HCT116 (cell line): Measurements from ENCODE around the gene IFITM2. TPM values are rescaled to one million over a fixed set of nuclear protein-coding genes. Genes with fewer than 3 reads are reported as not detected.

Experiments
- ATAC-seq: fragments of 200-7000 bp; cut with Tn5 transposase; 2 replicates; pipeline ENCODE4 v1.9.1; 2020; ENCODE audit warnings: mild to moderate bottlenecking, moderate library complexity
- BruUV-seq: library from RNA; stranded (reverse); fragments of 400-500 nt; replicated peaks from 2 replicates; lab custom pipeline; 2021; lab: Mats Ljungman, UMichigan
- CTCF ChIA-PET: fragments of 300-600 bp; sonication (Branson Sonifier 250); formaldehyde crosslinking; loops from one replicate; lab custom pipeline; 2021; ENCODE audit warnings: antibody characterized with exemption; lab: Charles Lee
- POLR2A ChIA-PET: fragments of 300-600, 350-600 bp; sonication (Branson Sonifier 250); formaldehyde crosslinking; loops from one replicate; lab custom pipeline; 2021; ENCODE audit warnings: antibody characterized with exemption; lab: Charles Lee
- RAD21 ChIA-PET, 2 experiments: fragments of 300-600 bp; sonication (Branson Sonifier 250); formaldehyde crosslinking; loops; one replicate each; lab custom pipeline; 2023; ENCODE audit warnings: low total read pairs in 2 of 2; ENCODE audit not compliant: uncharacterized antibody in 2 of 2, unreplicated experiment in 2 of 2, low non-redundant PET in 1 of 2; lab: Charles Lee
- DNase-seq: peaks from one replicate; pipeline ENCODE4 v3.0.0-alpha.2; 2010; ENCODE audit warnings: low read depth, low spot score
- H2AFZ ChIP-seq: fragments of 200-600 bp; shearing (Covaris generic), sonication (generic); 2 replicates; pipeline ENCODE4 v1.6.1; 2017; ENCODE audit warnings: low read depth, mixed run types, mixed read lengths, antibody characterized with exemption, low read length; ENCODE audit not compliant: poor library complexity, severe bottlenecking
- H3K27ac ChIP-seq: 2 replicates; pipeline ENCODE4 v1.5.1; 2012; ENCODE audit warnings: low read depth, low read length
- H3K27me3 ChIP-seq: fragments of 200-600 bp; sonication (generic); 2 replicates; pipeline ENCODE4 v1.6.1; 2016; ENCODE audit warnings: mixed run types, low read length, mixed read lengths; ENCODE audit not compliant: insufficient read depth
- H3K36me3 ChIP-seq, 2 experiments: fragments of 200-500 bp in 1 of 2; fragments of 200-600 bp in 1 of 2; sonication (Bioruptor generic) in 1 of 2; sonication (generic) in 1 of 2; 2 replicates each; pipeline versions ENCODE4 v1.5.1 to v1.6.1; 2014 to 2016; ENCODE audit warnings: low read length in 2 of 2, inconsistent platforms in 1 of 2, mixed read lengths in 1 of 2, mixed run types in 1 of 2; ENCODE audit not compliant: insufficient read depth in 2 of 2, control insufficient read depth in 1 of 2
- H3K4me1 ChIP-seq, 2 experiments: fragments of 200-600 bp in 1 of 2; sonication (generic) in 1 of 2; 2 replicates each; pipeline versions ENCODE4 v1.5.1 to v1.6.1; 2012 to 2017; ENCODE audit warnings: low read length in 2 of 2, inconsistent platforms in 1 of 2, mild to moderate bottlenecking in 1 of 2, mixed read lengths in 1 of 2, mixed run types in 1 of 2, moderate library complexity in 1 of 2; ENCODE audit not compliant: insufficient read depth in 2 of 2, control insufficient read depth in 1 of 2
- H3K4me2 ChIP-seq: fragments of 200-600 bp; sonication (generic); 2 replicates; pipeline ENCODE4 v1.6.1; 2017; ENCODE audit warnings: mixed run types, low read length, mixed read lengths
- H3K4me3 ChIP-seq, 2 experiments: fragments of 200-600 bp in 1 of 2; sonication (generic) in 1 of 2; replicated peaks in 1 of 2; 2 replicates each; pipeline ENCODE4 v1.5.1; 2011 to 2016; ENCODE audit warnings: low read length in 2 of 2, control low read depth in 1 of 2, low read depth in 1 of 2, mild to moderate bottlenecking in 1 of 2, mixed read lengths in 1 of 2, mixed run types in 1 of 2
- H3K79me2 ChIP-seq: fragments of 200-600 bp; sonication (generic); 2 replicates; pipeline ENCODE4 v1.6.1; 2017; ENCODE audit warnings: mild to moderate bottlenecking, mixed run types, low read length, moderate library complexity, mixed read lengths; ENCODE audit not compliant: insufficient read depth
- H3K9ac ChIP-seq: fragments of 200-600 bp; sonication (generic); 2 replicates; pipeline ENCODE4 v1.6.1; 2016; ENCODE audit warnings: low read length, mixed read lengths
- H3K9me2 ChIP-seq: fragments of 200-600 bp; sonication (generic), shearing (Covaris generic); 2 replicates; pipeline ENCODE4 v1.6.1; 2017; ENCODE audit warnings: mixed run types, mild to moderate bottlenecking, moderate library complexity; ENCODE audit not compliant: insufficient read depth
- H3K9me3 ChIP-seq, 2 experiments: fragments of 200-500 bp in 1 of 2; fragments of 200-600 bp in 1 of 2; sonication (Bioruptor generic) in 1 of 2; sonication (generic) in 1 of 2; 2 replicates each; pipeline ENCODE4 v1.6.1; 2014 to 2017; ENCODE audit warnings: low read length in 2 of 2, mixed read lengths in 2 of 2, inconsistent platforms in 1 of 2, low read depth in 1 of 2, mild to moderate bottlenecking in 1 of 2, mixed run types in 1 of 2, moderate library complexity in 1 of 2; ENCODE audit not compliant: control insufficient read depth in 1 of 2, insufficient read depth in 1 of 2
- H4K20me1 ChIP-seq: fragments of 200-600 bp; sonication (generic), shearing (Covaris generic); 2 replicates; pipeline ENCODE4 v1.6.1; 2017; ENCODE audit warnings: mixed run types, mild to moderate bottlenecking, moderate library complexity; ENCODE audit not compliant: insufficient read depth
- CEBPB ChIP-seq: IDR thresholded peaks from 2 replicates; pipeline ENCODE4 v1.6.1; 2012; ENCODE audit warnings: low read depth
- EZH2 ChIP-seq: fragments of 200-600 bp; sonication (generic); IDR thresholded peaks from 2 replicates; pipeline ENCODE4 v1.6.1; 2017; ENCODE audit warnings: antibody characterized with exemption, mixed run types
- EZH2phosphoT487 ChIP-seq: fragments of 200-600 bp; IDR thresholded peaks from 2 replicates; pipeline ENCODE4 v1.6.1; 2018; ENCODE audit warnings: antibody characterized with exemption, borderline replicate concordance
- FOSL1 ChIP-seq: IDR thresholded peaks from 2 replicates; pipeline ENCODE4 v1.6.1; 2012; ENCODE audit warnings: low read depth
- MAX ChIP-seq: IDR thresholded peaks from 2 replicates; pipeline ENCODE4 v1.6.1; 2012
- POLR2AphosphoS5 ChIP-seq: IDR thresholded peaks from 2 replicates; pipeline ENCODE4 v1.6.1; 2011; ENCODE audit warnings: mild to moderate bottlenecking, low read depth, low read length, moderate library complexity
- RAD21 ChIP-seq: IDR thresholded peaks from 2 replicates; pipeline ENCODE4 v1.6.1; 2012; ENCODE audit warnings: low read depth, mild to moderate bottlenecking
- REST ChIP-seq: IDR thresholded peaks from 2 replicates; pipeline ENCODE4 v1.6.1; 2012; ENCODE audit warnings: low read depth
- SIN3A ChIP-seq: IDR thresholded peaks from 2 replicates; pipeline ENCODE4 v1.6.1; 2012; ENCODE audit warnings: low read depth
- SP1 ChIP-seq: IDR thresholded peaks from 2 replicates; pipeline ENCODE4 v1.6.1; 2012; ENCODE audit warnings: low read depth
- TCF7L2 ChIP-seq: IDR thresholded peaks from 2 replicates; pipeline ENCODE4 v1.7.0; 2011; ENCODE audit warnings: borderline replicate concordance, inconsistent platforms; ENCODE audit not compliant: insufficient read depth, insufficient read length; ENCODE audit errors: extremely low read depth
- YY1 ChIP-seq: IDR thresholded peaks from 2 replicates; pipeline ENCODE4 v1.6.1; 2011; ENCODE audit warnings: low read length, low read depth, moderate library complexity, mild to moderate bottlenecking; ENCODE audit not compliant: insufficient replicate concordance; ENCODE audit errors: extremely low read depth
- ZNF274 ChIP-seq: fragments of 200-500 bp; sonication (Bioruptor generic); IDR thresholded peaks from 2 replicates; pipeline ENCODE4 v1.6.1; 2014; ENCODE audit warnings: mild to moderate bottlenecking, low read depth, low read length, inconsistent platforms
- intact Hi-C: fragments of 100-400 bp; cut with micrococcal nuclease; formaldehyde crosslinking; loops from 2 replicates; pipeline ENCODE4 v1.10.0; 2022
- total RNA-seq: library from RNA; stranded (reverse); gene quantifications from one replicate; pipeline ENCODE4 v1.2.1, GENCODE V29; 2021; ENCODE audit not compliant: unreplicated experiment
- TF ChIP-seq, protein P1 (sequence below), 3 experiments: fragments of 200-600 bp in 1 of 3; sonication (generic) in 1 of 3; IDR thresholded peaks in 2 of 3; conservative IDR thresholded peaks in 1 of 3; 2 replicates each; pipeline ENCODE4 v1.5.1; 2012 to 2017; ENCODE audit warnings: low read depth in 2 of 3, low read length in 2 of 3, antibody characterized with exemption in 1 of 3, borderline replicate concordance in 1 of 3, control low read depth in 1 of 3, mild to moderate bottlenecking in 1 of 3, mixed read lengths in 1 of 3, mixed run types in 1 of 3, moderate library complexity in 1 of 3; ENCODE audit not compliant: insufficient read depth in 1 of 3

IFITM2 gene
- total RNA-seq, 1 experiment from 2014 or later: 106 TPM

DNA sequence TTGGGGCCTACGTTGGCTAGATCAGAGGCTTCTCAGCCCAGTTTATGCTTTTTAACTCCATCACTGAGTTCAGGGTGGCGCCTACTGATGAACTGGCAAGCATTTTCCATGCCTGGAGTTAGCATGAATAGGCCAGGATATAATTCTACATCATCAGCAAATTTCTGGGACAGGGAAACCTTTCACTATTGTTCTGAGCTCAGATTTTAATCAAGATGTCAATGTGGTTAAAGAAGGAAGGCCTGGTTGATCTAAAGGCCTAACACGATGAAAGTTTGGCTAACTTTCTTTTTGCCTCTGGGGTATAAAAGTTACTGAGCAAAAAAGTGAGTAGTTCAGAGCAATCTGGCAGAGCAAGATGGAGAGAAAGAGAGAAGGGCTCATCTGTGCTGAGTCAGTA is 34.7 kb downstream of the IFITM2 start:
- H3K9me3 ChIP-seq: no peaks in the 10 kb centered on the region
- CTCF ChIA-PET: interaction anchor here (1.0 kb wide), 1 partner anchor 13 kb away, joined by 3 read pairs; no protein-coding TSS in a partner anchor
- no peaks in the 10 kb centered on the region for H3K9me2 ChIP-seq
- no peaks in the 10 kb centered on the region for H3K36me3 ChIP-seq
- RAD21 ChIA-PET: no interaction called here
- H3K27ac ChIP-seq: no peak overlapping the region
- H3K4me3 ChIP-seq: no peak overlapping the region
- no peaks in the 10 kb centered on the region for H3K27me3 ChIP-seq
- no peaks in the 10 kb centered on the region for H4K20me1 ChIP-seq
- BruUV-seq: no TSS peak
- H3K79me2 ChIP-seq: no peaks in the 10 kb centered on the region
- no peak overlapping the region for H3K9ac ChIP-seq
- TF ChIP-seq EZH2phosphoT487: no peak
- TF ChIP-seq FOSL1: no peak
- no peak for TF ChIP-seq POLR2AphosphoS5
- no peak for TF ChIP-seq MAX
- POLR2A ChIA-PET: no interaction called here
- intact Hi-C loops: no loop called here
- no peak for DNase-seq
- H3K4me1 ChIP-seq: no peaks in the 10 kb centered on the region
- ATAC-seq: no peak
- H3K4me2 ChIP-seq: no peak overlapping the region
- no peak overlapping the region for H2AFZ ChIP-seq

GRCh38 chr11:344836-345578 is 37.4 kb downstream of the IFITM2 start:
- H3K27me3 ChIP-seq: no peaks in the 10 kb centered on the region
- H3K4me1 ChIP-seq: no peaks in the 10 kb centered on the region
- H3K9me2 ChIP-seq: no peaks in the 10 kb centered on the region
- ATAC-seq (no peak), DNase-seq (no peak)
- H4K20me1 ChIP-seq: no peaks in the 10 kb centered on the region
- H3K4me2 ChIP-seq: no peak overlapping the region
- H3K9ac ChIP-seq: no peak overlapping the region
- H3K36me3 ChIP-seq: no peaks in the 10 kb centered on the region
- no peak overlapping the region for H2AFZ ChIP-seq
- no peaks in the 10 kb centered on the region for H3K79me2 ChIP-seq
- intact Hi-C loops: no loop called here
- ChIA-PET RAD21 (no interaction called here), CTCF (interaction anchor here (1.3 kb wide), 1 partner anchor 20 kb away, joined by 3 read pairs; no protein-coding TSS in a partner anchor), POLR2A (interaction anchor here (1.4 kb wide), 1 partner anchor 11 kb away, joined by 3 read pairs; no protein-coding TSS in a partner anchor)
- no peak overlapping the region for H3K27ac ChIP-seq
- BruUV-seq: no TSS peak
- H3K9me3 ChIP-seq: no peaks in the 10 kb centered on the region
- no peak overlapping the region for H3K4me3 ChIP-seq
- TF ChIP-seq, protein P1, sequence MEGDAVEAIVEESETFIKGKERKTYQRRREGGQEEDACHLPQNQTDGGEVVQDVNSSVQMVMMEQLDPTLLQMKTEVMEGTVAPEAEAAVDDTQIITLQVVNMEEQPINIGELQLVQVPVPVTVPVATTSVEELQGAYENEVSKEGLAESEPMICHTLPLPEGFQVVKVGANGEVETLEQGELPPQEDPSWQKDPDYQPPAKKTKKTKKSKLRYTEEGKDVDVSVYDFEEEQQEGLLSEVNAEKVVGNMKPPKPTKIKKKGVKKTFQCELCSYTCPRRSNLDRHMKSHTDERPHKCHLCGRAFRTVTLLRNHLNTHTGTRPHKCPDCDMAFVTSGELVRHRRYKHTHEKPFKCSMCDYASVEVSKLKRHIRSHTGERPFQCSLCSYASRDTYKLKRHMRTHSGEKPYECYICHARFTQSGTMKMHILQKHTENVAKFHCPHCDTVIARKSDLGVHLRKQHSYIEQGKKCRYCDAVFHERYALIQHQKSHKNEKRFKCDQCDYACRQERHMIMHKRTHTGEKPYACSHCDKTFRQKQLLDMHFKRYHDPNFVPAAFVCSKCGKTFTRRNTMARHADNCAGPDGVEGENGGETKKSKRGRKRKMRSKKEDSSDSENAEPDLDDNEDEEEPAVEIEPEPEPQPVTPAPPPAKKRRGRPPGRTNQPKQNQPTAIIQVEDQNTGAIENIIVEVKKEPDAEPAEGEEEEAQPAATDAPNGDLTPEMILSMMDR (IDR thresholded peaks at IDR 0.05 in 2 of 3, conservative IDR thresholded peaks at IDR 0.05 in 1 of 3; ENCODE audit: borderline replicate concordance in 1 of 3, insufficient read depth in 1 of 3, low read depth in 2 of 3, low read length in 2 of 3): no peak
- TF ChIP-seq EZH2phosphoT487 (no peak), RAD21 (no peak), SIN3A (no peak), SP1 (no peak), CEBPB (no peak), YY1 (no peak), REST (no peak), EZH2 (no peak), ZNF274 (no peak), TCF7L2 (no peak)
